Stimulated activated CD4-positive, alpha-beta T cell treated with anti-CD3 and anti-CD28 coated beads, TNF-alpha, amount 100 ng/mL, for 4 hours (primary cell): Measurements from ENCODE around the gene UNKL.

ENCODE experiments used
- DNase-seq, 3 experiments: peaks; one replicate each; pipeline ENCODE4 v3.0.0-alpha.2; 2020; ENCODE audit warnings: low read depth in 3 of 3

UNKL gene

GRCh38 chr16:1351582-1352362, 62.7 kb downstream of the UNKL start, which contains the start of the genes GNPTG and TSR3:
TSS of gene GNPTG (plus strand) at chr16:1351931. CDS start at chr16:1351966, 35 bp downstream.
TSS of gene TSR3 (minus strand) at chr16:1351878. CDS start at chr16:1351804, 74 bp downstream.
- DNase-seq = peak; percentile 66 to 74 (median 72)

DNA sequence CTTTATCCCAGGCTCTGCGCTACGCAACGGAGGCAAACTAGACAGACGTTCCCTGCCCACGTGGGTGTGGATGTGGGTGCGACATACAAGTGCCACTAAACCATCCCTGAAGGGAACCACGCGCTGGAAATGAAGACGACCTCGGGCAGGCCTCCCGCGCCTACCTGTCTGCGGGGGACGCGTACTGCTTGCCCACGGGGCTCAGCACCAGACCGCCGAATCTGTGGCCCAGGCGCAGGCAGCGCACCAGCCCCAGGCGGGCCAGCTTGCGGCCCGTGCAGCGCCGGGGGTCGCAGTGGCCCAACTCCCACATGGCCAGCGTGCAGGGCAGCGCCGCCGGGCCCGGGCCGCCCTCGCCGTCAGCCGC, 63.3 kb downstream of the UNKL start:
- DNase-seq = no peak

- no peak for DNase-seq
Observed at GRCh38 chr16:1350691-1351090, 63.8 kb downstream of the UNKL start.

- DNase-seq = no peak
Observed at GRCh38 chr16:1349951-1350350, 64.6 kb downstream of the UNKL start.

GRCh38 chr16:1349351-1349750, 65.2 kb downstream of the UNKL start:
- no peak for DNase-seq

- DNase-seq = no peak
Observed at GRCh38 chr16:1348926-1349325, 65.6 kb downstream of the UNKL start.

GRCh38 chr16:1348441-1348840, 66.1 kb downstream of the UNKL start:
- no peak for DNase-seq

DNA sequence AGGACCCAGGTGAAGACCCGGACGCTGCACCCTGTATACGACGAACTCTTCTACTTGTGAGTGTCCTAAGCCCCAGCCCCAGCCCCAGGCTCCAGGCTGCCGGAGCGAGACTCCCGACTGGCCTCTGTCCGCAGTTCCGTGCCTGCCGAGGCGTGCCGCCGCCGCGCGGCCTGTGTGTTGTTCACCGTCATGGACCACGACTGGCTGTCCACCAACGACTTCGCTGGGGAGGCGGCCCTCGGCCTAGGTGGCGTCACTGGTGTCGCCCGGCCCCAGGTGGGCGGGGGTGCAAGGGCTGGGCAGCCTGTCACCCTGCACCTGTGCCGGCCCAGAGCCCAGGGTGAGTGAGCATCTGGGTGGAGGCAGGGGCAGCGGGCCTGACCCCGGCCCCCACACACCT, 66.5 kb downstream of the UNKL start:
- no peak for DNase-seq

GRCh38 chr16:1347286-1347855, 67.1 kb downstream of the UNKL start:
- DNase-seq = no peak

DNA sequence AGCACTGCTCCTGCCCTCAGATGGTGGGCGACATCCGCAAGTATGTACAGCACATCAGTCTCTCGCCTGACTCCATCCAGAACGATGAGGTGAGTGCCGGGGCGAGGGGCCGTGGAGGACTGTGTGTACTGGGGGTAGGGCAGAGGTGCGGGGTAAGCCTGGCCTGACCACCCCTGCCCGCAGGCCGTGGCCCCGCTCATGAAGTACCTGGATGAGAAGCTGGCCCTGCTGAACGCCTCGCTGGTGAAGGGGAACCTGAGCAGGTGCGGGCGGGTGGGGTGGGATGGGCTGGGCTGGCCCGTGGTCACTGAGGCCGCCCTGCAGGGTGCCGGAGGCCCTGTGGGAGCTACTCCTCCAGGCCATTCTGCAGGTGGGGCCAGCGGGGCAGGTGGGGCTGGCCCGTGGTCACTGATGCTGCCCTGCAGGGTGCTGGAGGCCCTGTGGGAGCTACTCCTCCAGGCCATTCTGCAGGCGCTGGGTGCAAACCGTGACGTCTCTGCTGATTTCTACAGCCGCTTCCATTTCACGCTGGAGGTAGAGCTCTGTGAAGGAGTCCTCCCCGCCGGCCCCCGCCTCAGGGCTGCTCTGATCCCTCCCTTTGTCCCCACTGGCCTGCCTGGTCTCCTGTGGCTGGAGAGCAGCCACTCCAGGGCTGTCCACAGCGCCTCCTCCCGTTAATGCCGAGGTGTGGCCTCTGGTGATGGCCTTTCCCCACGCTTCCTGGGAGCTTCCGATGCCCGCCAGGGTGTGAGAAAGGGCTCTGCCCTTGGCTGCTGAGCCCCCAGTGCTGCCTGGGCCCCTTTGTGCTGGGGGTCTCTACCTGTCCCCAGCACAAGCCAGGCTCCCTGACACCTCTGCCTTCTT, 67.8 kb downstream of the UNKL start:
- no peak for DNase-seq

DNA sequence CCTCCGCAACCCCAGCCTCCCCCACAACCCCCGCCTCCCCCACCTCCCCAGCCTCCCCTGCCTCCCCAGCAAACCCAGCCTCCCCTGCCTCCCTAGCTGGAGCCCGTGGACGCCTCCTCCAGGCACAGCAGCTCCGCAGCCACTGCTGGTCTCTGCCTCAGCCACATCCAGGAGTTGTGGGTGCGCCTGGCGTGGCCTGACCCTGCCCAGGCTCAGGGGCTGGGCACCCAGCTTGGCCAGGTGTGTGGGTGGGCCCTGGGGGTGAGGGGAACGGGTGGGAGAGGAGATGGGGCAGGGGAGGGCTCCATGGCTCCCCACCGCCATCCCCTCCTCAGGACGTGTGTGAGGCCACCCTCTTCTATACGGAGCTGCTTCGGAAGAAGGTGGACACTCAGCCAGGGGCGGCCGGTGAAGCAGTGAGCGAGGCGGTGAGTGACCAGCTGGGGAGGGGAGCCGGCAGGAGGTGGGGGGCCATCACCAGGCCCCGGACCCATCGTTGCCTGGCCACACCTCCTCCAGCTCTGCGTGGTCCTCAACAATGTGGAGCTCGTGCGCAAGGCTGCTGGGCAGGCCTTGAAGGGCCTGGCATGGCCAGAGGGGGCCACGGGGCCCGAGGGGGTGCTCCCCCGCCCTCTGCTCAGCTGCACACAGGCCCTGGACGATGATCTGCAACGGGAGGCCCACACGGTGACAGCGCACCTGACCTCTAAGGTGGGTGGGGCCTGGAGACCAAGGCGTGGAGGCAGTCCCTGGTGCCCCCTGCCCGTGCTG, 68.7 kb downstream of the UNKL start:
- DNase-seq = no peak

DNA sequence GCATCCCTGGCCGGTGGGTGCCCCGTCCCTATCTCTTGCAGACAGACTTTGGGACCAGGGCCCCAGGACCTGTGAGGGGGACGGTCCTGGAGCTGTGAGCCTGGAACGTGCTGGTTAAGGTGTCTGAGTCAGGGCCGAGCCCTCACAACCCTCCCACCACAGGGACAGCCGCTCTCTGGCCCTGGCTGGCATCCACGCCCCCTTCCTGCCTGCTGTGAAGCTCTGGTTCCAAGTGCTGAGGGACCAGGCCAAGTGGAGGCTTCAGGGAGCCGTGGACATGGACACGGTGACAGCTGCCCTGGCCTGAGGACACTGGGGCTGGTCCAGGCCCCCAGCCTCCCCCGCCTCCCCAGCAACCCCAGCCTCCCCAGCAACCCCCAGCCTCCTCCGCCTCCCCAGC, 69.4 kb downstream of the UNKL start:
- no peak for DNase-seq

DNA sequence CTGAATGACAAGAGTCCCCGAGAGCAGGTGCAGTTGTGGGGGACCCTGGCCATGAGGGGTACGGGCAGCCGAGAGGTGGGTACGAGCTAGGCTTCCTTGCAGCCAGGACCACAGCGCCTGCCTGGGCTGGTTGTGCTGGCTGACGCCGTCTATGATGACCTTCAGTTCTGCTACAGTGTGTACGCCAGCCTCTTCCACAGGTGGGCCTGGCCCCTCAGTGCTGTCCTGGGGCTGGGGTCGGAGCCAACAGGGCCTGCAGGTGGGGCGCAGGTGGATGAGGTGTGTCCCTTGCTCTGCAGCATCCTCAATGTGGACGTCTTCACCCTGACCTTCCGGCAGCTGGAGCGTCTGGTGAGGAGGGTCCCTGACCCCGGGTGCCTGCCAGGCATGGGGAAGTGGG, 70.0 kb downstream of the UNKL start:
- no peak for DNase-seq

- DNase-seq = no peak
Observed at GRCh38 chr16:1343428-1344242, 70.9 kb downstream of the UNKL start.

GRCh38 chr16:1342526-1343427, 71.7 kb downstream of the UNKL start:
- DNase-seq = peak; percentile 73 to 93 (median 90)

DNA sequence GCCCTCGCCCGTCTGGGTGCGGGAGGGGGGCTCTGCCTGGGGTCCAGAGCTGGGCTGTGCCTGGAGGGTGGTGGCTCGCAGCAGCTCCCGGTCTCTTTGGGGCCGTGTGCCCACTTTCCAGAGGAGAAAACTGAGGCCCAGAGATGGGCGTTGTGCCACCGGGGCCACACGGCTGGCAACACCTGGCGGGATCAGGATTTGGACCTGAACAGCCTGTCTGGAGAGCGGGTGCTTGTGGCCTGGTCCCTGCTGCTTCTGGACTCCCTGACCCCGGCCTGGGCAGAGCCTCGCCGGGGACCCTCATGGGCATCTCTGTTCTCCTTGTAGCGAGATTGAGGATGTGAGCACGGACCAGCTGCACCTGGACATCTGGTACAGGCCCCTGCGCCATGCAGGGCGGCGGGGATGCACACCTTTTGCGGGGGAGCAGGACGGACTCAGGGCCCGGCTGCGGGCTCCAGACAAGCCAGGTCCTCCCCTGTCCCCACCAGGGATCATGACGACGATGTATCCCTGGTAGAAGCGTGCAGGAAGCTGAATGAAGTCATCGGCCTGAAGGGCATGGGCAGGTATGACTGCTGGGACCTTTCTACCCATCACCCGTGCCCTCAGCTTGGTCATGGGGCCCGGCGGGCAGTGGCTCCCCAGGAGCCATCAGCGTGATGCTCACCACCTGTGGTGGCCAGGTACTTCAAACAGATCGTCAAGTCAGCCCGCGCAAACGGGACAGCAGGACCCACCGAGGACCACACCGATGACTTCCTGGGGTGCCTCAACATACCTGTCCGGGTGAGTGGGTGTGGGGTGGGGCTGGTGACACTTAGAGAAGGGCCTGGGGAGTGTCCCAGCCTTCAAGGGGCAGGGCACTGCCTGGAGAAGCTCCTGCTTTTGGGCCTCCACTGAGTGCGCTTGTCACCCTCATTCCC, 72.7 kb downstream of the UNKL start:
- no peak for DNase-seq

GRCh38 chr16:1340730-1341494, 73.6 kb downstream of the UNKL start:
- no peak for DNase-seq
